A204.1 (cell line): Measurements from ENCODE around the gene PRMT7.

Source experiments
- FAIRE-seq: peaks from 2 replicates; lab custom pipeline; 2012; peaks lifted over from hg19 to GRCh38; lab: Jason Lieb, UNC

PRMT7 gene

DNA sequence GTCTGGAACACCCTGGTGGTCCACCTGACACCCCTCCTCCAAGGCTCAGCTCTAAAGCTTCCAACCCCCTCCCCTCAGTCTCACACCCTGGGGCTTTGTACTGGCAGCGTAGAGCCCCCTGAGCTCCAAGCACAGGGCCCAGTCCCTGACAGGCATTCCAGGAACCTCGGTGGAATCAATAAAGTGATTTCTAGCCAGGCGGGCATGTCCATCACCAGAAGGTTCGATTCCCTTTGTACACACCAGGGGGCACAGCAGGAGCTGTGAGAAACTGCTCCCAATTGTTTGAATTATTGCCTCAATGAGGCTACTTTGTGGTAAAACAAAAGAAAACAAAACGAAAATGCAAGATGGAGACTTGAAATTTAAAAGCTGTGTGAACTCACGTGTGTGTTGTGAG lies 85.7 kb downstream of the PRMT7 start:
- FAIRE-seq, result no peak

DNA sequence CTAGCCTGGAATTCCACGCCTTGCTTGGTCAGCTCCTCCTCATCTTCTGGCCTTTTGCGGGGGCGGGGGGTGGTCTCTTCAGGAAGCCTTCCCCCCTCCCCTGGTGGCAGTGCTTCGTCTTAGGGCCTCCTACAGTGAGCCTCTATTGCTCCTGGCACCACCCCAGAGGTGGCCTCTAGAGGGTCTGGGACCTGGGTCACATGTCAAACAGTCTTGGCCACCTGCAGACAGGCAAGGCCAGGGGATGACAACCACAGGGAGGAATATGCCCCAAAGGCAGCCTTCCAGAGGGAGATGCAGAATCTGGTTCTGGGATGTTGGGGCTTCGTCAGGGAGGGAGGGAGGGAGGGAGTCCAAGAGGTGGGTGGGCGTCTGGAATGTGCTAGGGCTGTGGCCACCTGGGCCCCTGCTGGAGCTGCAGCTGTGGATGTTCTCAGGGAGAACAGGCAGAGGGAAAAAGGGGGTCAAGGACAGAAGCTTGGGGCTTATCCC lies 86.9 kb downstream of the PRMT7 start:
- FAIRE-seq, result no peak

DNA sequence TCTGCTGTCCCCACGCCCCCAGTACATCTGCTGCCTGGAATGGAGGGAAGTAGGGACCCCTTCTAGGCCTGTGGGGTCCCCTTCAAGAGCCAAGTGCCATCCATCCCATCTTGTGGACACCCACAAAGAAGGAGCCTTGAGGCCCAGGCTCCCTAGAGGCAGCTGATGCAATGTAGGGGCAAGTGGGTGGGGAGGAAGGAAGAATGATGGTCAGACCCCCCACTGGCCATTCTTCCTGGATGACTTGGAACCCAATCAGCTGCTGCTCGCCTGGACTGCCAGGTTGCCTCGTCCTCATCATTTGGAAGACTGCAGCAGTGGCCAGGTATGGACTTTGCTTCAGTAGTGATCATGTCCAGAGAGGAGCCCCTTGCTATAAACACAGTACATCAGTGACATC lies 88.6 kb downstream of the PRMT7 start:
- no peak for FAIRE-seq

DNA sequence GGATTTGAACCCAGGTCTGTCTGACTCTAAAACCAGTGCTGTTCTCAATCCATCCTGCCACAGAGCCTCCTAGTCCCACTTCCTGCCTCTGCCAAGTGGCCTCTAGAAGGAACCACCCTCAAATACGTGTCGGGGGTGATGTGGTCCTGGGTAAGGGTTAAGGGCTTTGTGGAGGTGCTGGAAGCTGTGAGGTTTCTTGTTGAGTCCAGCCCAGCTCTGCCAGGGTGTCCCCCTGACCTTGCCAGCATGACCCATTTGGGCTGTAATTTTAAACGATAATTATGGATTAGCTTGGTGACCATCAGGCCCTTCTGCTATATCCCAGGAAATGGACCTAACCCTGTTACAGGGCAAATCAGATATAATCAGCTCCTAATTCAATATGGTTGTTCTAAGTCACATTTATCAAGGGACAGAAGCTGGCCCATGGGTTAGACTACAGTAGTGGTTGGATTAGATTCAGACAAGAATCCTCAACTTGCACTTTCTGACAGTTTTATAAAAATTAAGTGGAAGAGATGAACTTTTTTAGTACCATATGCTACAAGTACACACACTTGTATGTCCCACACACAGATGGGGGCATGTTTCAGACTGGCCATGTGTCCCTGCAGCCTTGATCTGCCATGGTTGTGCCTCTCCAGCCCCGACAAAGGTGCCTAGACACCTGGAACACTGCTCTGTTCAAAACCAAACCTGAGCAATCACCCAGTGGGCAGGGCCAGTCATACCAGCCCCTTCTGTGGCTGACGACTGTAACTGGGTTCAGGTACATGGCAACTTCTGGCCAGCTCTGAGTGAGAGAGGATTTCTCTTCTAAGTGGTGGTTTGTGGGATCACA lies 89.5 kb downstream of the PRMT7 start:
- FAIRE-seq, result no peak

DNA sequence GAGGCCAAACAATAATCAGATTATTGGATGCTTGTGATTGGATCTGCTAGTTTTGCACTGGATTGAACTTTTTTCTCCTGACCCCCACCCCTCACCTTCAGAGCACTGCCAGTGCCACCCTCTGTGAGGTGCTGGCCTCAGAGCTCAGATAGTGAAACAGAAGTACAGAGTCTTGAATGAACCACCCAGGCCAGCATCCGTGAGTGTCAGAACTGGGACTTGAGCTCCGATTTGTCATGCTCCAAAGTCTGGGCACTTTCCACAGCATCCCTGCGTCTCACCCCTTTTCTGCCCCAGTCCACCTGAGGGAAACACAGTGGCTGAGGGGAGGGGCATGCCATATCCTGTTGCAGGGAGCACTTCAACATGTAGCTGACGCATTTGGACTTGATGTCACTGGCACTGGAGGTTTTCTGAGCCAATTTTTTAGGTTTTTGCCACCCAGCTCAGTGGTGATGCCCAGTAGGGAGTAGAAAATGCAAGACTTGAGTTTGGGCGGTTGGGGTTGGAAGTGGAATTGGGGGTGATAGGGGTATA lies 90.2 kb downstream of the PRMT7 start:
- FAIRE-seq, result no peak

DNA sequence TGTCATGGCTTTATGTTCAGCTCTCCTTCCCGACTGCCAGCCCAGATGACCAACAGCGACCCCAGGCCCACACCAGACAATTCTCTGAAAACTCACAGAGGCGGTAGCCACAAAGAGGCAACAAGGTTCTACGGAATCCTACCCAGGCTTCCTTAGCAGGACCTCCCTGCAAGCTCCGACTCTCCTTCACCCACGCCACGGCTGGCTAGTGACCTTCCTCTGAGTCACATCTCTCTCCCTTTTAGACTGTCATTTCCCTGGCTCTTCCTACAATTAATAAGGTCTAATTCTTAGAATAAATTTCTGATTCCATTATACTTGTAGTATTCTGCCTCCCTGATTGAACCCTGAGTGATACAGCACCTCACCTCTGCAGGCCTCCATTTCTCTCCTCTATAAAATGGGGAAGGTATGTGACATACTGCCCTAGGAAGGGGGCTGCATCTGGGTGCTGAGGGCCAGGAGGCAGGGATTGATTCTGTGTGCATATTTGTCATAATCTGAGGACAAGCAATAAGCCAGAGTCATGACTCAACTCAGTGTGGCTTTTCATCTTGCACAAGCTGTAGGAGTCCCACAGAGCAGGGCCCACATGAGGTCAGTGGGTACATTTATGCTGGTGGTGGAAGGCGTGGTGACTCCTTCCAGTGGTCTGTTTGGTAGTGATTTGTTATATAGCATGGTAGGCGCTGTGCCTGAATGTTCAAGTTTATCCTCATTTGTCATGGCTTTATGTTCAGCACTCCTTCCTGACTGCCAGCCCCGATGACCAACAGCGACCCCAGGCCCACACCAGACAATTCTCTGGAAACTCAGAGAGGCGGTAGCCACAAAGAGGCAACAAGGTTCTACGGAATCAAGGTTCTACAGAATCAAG lies 91.3 kb downstream of the PRMT7 start:
- FAIRE-seq, result no peak

DNA sequence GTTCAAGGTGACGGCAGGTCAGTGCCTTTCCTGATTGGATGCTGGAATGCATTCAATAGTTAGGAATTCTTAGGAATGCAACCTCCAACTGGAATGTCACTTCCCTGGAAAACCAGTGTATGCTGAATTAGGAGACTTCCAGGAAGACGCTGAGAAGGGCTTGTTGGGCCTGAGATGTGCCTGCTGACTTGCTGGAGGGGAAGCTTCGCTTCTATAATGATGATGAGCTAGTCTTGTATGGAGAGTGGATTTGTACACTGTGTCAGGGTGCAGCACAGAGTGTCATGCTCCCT lies 91.9 kb downstream of the PRMT7 start:
- FAIRE-seq, result no peak

DNA sequence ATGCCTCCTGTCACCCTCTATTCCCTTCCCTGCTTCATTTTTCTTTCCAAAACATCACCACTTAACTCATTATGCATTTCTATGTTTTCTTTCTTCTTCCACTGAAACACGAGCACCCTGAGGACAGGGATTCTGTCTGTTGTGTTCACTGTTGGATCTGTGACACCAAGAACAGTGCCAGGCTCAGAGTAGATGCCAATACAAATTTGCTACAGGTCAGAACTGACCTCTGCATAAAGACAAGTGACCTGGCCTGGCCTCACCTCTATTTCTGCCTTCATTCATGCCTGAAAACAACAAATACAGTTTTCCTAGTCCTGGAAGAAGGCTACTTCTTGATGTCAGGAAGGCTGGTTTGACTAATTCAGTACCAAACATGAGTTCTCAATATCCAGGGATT lies 92.4 kb downstream of the PRMT7 start:
- no peak for FAIRE-seq

DNA sequence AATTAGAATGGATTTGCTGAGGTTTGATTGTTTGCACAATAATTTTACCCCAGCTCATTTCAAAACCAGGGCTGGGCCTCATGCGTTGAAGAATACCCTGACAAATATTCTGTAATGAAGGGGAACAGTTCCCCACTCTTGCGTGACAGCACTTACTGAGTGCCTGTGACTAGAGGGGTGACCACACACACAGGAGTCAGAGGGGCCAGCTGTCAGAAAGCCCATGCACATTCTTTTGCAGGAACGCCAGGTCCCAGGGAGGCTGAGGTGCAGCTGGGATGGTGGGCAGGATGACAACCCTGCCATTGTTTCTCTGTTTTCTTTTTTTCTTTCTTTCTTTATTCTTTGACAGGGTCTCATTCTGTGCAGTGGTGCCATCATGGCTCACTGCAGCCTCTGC lies 92.9 kb downstream of the PRMT7 start:
- no peak for FAIRE-seq

DNA sequence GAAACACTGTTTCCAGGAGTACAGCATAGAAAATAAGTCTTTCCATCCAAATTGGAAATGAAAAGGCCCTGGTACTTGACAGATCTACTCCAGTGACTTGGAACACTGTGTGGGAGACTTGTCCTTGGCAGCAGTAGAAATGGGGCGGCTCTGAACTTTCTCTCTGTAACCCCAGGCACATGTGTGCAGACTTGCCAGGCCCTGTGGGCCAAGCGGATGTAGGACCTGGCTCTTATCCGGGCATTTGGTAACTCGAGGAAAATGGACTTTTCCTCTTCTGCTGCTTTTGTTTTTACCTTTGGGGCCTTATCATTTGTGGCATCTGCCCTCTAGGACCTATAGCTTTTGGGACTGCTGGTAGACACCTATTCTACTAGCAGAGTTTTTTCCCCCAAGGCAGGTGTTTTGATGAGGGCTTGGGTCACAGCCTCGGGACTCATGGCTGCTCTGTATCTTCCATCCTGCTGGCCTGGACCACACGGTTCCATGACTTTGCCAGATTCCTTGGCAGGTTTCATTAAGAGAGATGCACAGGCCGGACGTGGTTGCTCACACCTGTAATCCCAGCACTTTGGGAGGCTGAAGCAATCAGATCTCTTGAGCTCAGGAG lies 94.0 kb downstream of the PRMT7 start:
- no peak for FAIRE-seq

DNA sequence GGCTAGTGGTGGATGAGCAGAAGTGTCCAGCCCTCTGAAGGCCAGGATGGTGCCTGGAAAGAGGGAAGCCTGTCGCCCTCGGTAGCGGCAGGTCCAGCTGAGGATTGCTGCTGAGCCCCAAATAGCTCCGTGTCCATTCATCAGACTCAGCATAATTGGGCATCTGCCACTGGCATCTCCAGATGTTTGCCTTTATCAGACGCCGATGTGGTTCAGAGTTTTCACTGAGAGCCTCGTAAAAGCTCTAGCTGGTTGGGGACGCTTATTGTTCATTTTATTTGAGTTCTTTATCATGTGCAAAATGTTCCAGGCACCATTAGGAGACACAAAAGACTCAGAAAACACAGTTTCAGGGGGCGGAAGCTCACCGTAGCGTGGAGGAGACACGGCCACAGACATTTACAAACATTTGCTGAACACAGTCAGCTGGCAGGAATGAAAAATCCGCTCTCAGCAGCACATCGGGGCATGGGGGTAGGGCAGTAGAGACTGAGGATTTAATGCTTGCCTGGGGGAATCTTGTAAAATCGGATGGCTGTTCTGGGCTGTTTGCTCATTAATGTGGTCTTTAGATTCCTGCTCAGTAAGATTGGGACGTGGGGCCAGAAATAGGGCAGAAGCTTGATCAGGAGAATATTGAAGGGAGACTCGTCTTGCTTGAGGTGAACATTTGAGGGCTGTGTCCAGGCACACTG lies 95.8 kb downstream of the PRMT7 start:
- no peak for FAIRE-seq
